GM12875 (cell line): Measurements from ENCODE around the gene SYN1.
"Not testable (repeated sequence)": the region's sequence is repeated elsewhere in the genome, so short reads cannot be mapped to it uniquely, and the experiment has no call there.

Experiments
- H3K4me3 ChIP-seq: one replicate; pipeline ENCODE4 v1.5.1; 2011; ENCODE audit warnings: low read depth, low read length, control low read depth
- TF ChIP-seq, protein P1 (sequence below): IDR thresholded peaks from 2 replicates; pipeline ENCODE4 v1.5.1; 2011; ENCODE audit warnings: low read depth, mild to moderate bottlenecking, control low read depth, inconsistent platforms, low read length, moderate library complexity, borderline replicate concordance; ENCODE audit not compliant: insufficient read depth

SYN1 gene

DNA sequence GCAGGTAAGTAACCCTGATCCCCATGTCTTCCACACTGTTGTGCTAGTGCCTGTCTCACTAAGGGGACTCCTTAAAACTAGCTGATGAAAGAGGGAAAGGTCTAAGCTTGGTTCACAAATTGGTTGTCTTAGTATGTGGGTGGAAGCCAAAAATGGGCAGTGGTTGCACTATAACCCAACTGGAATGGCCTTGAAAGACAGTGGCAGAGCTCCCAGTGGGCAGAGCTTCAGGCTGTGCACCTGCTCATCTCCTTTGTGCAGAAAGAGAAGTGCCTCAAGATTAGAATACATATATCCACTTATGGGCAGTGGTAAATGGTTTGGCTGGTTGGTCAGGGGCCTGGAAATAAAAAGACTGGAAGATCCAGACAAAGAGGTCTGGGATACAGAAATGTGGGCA, 7.2 kb downstream of the SYN1 start:
- TF ChIP-seq, protein P1, sequence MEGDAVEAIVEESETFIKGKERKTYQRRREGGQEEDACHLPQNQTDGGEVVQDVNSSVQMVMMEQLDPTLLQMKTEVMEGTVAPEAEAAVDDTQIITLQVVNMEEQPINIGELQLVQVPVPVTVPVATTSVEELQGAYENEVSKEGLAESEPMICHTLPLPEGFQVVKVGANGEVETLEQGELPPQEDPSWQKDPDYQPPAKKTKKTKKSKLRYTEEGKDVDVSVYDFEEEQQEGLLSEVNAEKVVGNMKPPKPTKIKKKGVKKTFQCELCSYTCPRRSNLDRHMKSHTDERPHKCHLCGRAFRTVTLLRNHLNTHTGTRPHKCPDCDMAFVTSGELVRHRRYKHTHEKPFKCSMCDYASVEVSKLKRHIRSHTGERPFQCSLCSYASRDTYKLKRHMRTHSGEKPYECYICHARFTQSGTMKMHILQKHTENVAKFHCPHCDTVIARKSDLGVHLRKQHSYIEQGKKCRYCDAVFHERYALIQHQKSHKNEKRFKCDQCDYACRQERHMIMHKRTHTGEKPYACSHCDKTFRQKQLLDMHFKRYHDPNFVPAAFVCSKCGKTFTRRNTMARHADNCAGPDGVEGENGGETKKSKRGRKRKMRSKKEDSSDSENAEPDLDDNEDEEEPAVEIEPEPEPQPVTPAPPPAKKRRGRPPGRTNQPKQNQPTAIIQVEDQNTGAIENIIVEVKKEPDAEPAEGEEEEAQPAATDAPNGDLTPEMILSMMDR: no peak
- no peak overlapping the region for H3K4me3 ChIP-seq

DNA sequence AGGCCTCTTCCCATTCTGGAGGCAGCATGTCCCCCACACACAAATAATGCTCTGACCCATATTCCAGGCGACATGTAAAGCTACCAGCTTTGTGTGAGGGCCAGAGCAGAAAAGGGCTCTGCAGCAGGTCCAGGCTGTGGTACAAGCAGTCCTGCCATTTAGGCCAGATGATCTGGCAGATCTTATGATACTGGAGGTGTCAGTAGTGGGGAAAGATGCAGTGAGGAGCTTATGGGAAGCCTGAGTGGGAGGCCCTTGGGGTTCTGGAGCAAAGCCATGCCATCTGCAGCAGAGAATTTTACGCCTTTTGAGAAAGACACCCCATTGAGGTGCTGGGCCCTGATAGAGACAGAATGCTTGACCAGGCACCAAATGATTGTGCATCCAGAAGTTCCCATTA, 7.7 kb downstream of the SYN1 start:
- H3K4me3 ChIP-seq: no peak overlapping the region
- TF ChIP-seq, protein P1: no peak

DNA sequence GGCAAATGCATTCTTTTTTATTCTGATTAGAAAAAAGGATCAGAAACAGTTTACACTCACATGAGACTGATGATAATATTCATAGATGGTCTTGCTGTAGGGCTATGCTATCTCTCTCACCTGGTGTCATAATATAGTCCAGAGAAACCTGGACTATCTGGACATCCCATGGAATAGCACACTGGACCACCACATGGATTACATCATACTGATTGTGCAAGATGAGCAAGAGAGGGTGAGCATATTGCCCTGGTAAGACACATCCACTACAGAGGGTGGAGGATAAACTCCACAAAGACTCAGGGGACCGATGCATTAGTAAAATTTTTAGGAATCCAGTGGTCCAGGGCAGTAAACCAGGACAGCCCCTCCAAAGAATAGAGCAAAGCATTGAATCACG, 8.2 kb downstream of the SYN1 start:
- H3K4me3 ChIP-seq: no peak overlapping the region
- TF ChIP-seq, protein P1: no peak

DNA sequence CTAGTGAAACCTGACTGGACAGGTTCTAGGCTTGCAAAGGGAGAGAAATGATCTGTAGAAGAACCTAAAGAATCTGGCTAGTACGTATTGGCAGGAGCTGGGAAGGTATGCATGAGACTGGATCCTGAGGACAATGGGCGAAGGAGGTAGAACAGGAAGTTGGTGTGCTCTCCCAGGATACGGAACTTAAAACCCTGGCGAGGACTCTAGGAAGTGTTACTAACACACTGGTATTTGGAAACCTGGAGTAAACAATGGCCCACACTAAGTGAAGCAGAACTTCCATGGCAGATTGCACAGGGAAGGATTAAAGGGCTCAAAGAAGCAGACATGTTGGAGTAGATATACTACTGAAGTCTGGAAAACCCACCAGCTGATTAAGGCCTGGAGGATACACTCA, 9.1 kb downstream of the SYN1 start:
- H3K4me3 ChIP-seq: no peak overlapping the region
- TF ChIP-seq, protein P1: no peak

DNA sequence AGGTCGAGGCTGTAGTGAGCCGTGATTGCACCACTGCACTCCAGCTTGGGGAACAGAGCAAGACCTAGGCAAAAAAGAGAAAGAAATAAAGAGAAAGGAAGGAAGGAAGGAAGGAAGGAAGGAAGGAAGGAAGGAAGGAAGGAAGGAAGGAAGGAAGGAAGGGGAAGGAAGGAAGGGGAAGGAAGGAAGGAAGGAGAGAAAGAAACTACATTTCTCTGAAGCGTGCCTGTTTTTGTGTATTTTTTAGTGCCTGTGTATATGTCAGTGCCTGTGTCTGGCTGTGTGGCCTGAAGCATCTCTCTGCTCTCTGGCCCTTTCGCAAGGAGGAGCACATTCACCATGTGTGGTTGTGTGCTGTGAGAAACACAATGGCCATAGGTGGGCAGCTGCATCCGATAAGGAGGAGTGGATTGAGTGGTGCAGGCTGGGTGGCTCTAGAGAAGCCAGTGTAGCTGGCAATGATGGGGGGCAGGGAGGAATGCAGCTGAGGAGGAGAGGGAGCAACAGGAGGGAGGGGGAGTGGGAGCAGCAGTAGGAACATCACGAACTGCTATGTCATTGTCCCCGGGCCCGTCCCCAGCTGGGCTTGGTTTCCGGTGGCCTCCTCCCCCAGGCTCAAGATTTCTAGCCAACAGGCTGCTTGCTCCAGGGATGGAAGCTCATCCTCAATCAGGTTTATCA, 11.4 kb downstream of the SYN1 start:
- H3K4me3 ChIP-seq: no peak overlapping the region
- TF ChIP-seq, protein P1: no peak

DNA sequence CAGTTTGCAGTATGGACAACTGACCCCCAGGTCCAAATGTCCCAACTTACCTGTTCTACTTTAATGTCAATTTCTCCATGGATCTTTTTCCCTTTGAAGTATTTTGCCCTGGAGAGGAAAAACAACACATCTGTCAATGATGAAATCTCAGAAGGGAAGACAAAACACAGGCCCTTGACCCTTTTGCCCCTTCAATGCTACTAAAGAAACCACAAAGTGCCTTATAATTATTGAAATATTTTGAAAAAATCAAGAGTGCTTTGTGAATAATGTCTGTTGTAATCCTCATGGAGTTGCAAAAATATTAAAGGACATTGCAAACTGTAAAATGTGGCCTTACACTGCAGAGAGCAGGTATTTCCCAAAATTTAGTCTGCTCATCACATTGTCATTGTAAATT, 12.6 kb downstream of the SYN1 start:
- TF ChIP-seq, protein P1: no peak

DNA sequence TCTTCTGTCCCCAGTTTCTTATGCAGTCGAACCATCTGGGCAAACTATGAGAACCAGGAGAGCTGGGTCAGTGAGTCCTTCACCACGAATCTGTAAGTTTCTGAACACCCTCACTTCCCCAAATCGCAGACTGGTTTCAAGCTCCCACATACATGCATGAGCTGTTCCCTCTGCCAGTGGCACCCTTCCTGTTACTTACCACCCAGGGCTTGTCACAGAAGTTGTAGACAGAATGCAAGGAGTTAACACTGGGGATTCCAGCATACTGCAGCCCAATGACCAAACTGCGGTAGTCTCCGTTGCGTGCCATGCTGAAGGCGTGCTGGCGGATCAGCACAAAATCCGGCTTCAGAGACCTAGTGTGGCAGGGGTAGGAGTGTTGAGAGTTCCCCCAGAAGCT, 14.6 kb downstream of the SYN1 start:
- TF ChIP-seq, protein P1: no peak
- H3K4me3 ChIP-seq: no peak overlapping the region

More for the DNA sequence above, 12.6 kb downstream of the SYN1 start:
- H3K4me3 ChIP-seq: no peak overlapping the region

DNA sequence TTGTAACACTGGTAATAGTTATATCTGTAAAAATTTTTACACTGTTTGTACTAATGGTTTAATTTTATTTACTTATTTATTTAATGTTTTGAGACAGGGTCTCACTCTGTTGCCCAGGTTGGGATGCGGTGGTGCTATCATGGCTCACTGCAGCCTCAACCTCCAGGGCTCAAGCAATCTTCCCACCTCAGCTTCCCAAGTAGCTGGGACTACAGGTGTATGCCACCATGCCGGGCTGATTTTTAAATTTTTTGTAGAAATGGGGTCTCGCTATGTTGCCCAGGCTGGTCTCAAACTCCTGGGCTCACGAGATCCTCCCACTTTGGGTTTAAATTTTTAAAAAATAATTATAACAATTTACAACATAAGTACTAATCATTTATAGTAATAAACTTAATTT, 16.5 kb downstream of the SYN1 start:
- H3K4me3 ChIP-seq: not testable (repeated sequence)
